ENCODE results near the gene PDE4D. TPM values are rescaled to one million over a fixed set of nuclear protein-coding genes. Genes with fewer than 3 reads are reported as not detected.

Gene PDE4D
- total RNA-seq (2014; rRNA removed; shearing (Covaris generic)): 1.0 and 2.6 TPM in 2 replicates
- polyA plus RNA-seq (2015; cell fraction: cytosol; rRNA removed): 0.57 and 0.80 TPM in 2 replicates
- 2.3 and 4.2 TPM in 2 replicates for polyA plus RNA-seq (2015; cell fraction: nucleus; rRNA removed)

- DNase-seq (ENCODE audit: low read depth): peak; percentile 70
Observed at GRCh38 chr5:59893429-59894227, at the start of gene PDE4D. TSS of gene PDE4D (minus strand) at chr5:59893726.

GRCh38 chr5:59937633-59938032, 44.1 kb upstream of the PDE4D start:
- no peak for DNase-seq (ENCODE audit: low read depth)

- peak; percentile 2 for DNase-seq (ENCODE audit: low read depth)
Observed at GRCh38 chr5:59923465-59923864, 29.9 kb upstream of the PDE4D start.

GRCh38 chr5:59922220-59922619, 28.7 kb upstream of the PDE4D start:
- no peak for DNase-seq (ENCODE audit: low read depth)

GRCh38 chr5:59921816-59922215, 28.3 kb upstream of the PDE4D start:
- DNase-seq (ENCODE audit: low read depth): no peak

DNA sequence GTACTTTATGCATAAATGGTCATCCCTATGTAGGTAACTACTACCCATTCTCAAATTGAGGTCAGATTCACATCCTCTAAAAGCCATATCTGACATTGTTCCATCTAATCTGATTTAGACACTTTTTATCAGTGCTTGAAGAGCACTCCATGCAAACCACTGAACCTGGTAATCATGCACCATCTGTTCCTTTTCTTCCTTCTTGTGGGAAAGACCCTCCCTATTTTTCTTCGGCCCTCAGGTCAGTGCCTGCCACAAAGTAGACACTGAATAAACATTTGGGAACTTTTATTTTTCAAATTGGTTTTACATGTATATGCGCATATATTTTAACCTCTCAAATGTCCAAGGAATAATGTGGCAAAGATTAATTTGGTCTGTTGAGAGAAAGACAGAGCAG, 26.0 kb upstream of the PDE4D start:
- DNase-seq (ENCODE audit: low read depth): no peak

GRCh38 chr5:59917121-59917520, 23.6 kb upstream of the PDE4D start:
- peak; percentile 33 for DNase-seq (ENCODE audit: low read depth)

GRCh38 chr5:59905188-59905587, 11.7 kb upstream of the PDE4D start:
- DNase-seq (ENCODE audit: low read depth): no peak

DNA sequence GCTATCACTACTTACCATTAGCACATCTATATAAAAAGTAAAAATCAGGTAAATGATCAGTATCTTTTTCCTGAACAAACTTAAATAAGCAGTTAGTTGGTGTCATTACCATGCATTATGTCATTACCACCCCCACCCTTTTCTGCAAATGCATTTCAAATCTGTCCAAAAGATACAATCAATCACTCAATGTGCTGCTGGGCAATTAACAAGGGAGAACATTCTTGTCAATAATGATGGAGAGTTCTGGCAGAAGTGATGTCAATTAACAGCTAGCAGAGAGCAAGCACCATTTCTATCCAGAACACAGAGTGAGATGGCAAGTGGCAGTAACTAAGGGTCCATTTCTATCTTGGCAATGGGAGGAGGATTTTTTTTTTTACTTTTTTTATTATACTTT, 3.5 kb upstream of the PDE4D start:
- DNase-seq (ENCODE audit: low read depth): no peak

GRCh38 chr5:59891962-59892643, 1.4 kb downstream of the PDE4D start:
- DNase-seq (ENCODE audit: low read depth): no peak

DNA sequence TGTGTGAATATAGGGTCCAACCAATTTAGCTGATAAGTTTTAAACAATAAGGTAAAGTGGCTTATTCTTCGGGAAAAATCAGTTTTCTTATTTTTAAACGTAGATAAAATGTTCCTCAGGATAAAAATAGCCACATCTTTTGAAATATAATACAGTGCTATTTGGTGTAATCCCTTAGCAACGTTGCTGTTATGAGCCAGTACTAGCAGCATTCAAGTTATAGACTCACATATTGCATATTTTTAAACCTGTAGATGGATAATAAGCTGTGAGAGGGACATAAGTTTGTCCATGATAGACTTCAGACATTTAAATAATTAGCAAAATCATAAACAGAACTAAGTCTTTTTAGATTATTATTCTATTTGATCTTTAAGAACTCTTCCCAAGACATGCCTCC, 6.3 kb downstream of the PDE4D start:
- DNase-seq (ENCODE audit: low read depth): no peak

DNA sequence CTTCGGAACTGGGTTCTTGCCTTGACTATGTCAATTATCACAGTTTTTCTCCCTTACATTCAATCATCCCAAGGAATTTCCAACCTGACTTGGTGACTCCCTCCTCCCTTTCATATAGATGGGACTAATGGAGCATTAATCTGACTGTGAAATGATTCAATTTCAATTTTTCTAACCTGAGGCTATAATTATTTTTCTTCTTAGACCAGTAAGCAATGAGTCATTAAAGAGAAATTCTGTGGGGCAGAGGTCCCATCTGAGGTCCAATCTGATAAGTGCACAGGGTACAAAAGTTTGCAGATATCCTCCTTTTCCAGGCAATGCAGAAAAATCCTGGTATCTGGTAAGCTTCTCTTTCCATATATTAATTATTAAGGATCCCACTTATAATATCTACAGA, 18.9 kb downstream of the PDE4D start:
- peak; percentile 27 for DNase-seq (ENCODE audit: low read depth)

DNA sequence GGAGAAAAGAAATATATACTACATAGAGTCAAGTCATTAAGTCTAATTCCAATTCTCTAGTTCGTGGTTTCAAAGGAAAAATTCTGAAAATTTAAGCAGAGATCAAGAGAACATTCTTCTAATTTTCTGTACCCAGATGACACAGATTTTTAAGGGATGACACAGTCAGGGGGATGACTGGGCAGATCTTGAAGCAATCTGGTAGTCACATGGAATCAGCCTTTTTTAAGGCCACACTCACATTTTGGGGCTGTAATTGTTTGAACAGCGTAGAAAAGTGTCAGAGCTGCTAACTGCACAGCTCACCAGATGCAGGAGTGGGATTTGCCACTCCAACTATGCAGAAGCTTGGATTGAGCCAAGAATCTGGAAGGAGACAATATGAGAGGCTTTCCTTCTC, 20.4 kb downstream of the PDE4D start:
- DNase-seq (ENCODE audit: low read depth): peak; percentile 57

GRCh38 chr5:59866661-59867060, 26.9 kb downstream of the PDE4D start:
- no peak for DNase-seq (ENCODE audit: low read depth)

GRCh38 chr5:59864718-59865117, 28.8 kb downstream of the PDE4D start:
- DNase-seq (ENCODE audit: low read depth): no peak

DNA sequence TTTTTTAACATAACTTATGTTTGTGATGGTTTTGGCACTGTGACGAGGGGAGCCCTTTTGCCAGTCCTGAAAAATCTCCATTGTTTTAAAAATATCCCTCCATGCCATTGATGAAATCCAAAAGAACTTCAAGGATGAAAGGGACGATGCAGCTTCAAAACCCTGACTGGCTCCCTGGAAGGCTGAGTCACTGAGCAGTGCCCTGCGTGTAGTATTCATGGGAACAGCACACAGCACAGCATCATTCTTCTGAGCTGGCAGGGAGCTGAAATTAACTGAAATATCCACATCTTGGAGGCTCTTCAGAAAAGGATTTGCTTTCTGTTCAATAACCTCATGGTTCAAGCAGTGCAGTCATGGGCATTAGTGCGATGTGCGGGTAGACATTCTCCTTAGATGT, 29.7 kb downstream of the PDE4D start:
- peak; percentile 29 for DNase-seq (ENCODE audit: low read depth)

- DNase-seq (ENCODE audit: low read depth): no peak
Observed at GRCh38 chr5:59856358-59856757, 37.2 kb downstream of the PDE4D start.

GRCh38 chr5:59850766-59851165, 42.8 kb downstream of the PDE4D start:
- no peak for DNase-seq (ENCODE audit: low read depth)

GRCh38 chr5:59847586-59847985, 45.9 kb downstream of the PDE4D start:
- no peak for DNase-seq (ENCODE audit: low read depth)

DNA sequence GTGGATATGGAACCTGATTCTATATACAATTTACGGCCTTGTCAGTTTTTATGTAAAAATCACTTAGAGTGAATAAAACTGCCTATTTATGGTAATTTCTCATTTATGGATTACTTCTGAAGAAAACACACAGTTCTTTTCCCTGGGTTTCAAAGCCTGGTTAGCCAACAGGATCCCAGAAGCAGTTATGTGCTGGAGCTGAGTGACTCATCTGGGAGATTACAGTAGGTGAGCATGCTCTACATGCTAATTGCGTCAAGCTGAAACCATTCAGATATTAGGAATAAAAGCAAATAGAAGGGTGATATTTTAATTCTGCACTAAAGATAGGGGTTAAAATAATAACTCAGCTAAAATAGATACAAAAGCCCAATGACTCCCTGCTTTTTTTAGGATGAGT, 47.8 kb downstream of the PDE4D start:
- peak; percentile 26 for DNase-seq (ENCODE audit: low read depth)

GRCh38 chr5:59843511-59844213, 49.9 kb downstream of the PDE4D start:
- no peak for DNase-seq (ENCODE audit: low read depth)

- no peak for DNase-seq (ENCODE audit: low read depth)
Observed at GRCh38 chr5:59842999-59843398, 50.5 kb downstream of the PDE4D start.

All from HT1080 (cell line).